Pancreas (tissue), 10 donors: Measurements from ENCODE around the gene LTBP2. TPM values are rescaled to one million over a fixed set of nuclear protein-coding genes. Genes with fewer than 3 reads are reported as not detected.

ENCODE experiments used
- ATAC-seq, 4 donors: fragments of 200-7000 bp; cut with Tn5 transposase; one replicate each; pipeline versions ENCODE4 v1.8.0 to v1.9.1; 2020; ENCODE audit warnings: mild to moderate bottlenecking in 4 of 4, moderate library complexity in 4 of 4
- DNase-seq, 6 donors: peaks; one replicate each; pipeline ENCODE4 v3.0.0-alpha.2; 2020
- FAIRE-seq: peaks from 2 replicates; lab custom pipeline; 2012; peaks lifted over from hg19 to GRCh38; lab: Jason Lieb, UNC
- H3K27ac ChIP-seq, 4 donors: fragments of 200-600 bp; sonication (generic); 1 replicate in 3 of 4; 2 replicates in 1 of 4; pipeline versions ENCODE4 v1.5.0 to v1.8.0; 2020
- H3K27me3 ChIP-seq, 4 donors: fragments of 200-600 bp; one replicate each; pipeline ENCODE4 v1.8.0; 2021
- H3K36me3 ChIP-seq, 3 donors: fragments of 200-600 bp; sonication (generic) in 1 of 3; one replicate each; pipeline versions ENCODE4 v1.5.0 to v1.8.0; 2020 to 2021
- H3K4me1 ChIP-seq, 3 donors: fragments of 200-600 bp; one replicate each; pipeline ENCODE4 v1.8.0; 2021
- H3K4me3 ChIP-seq, 4 donors: fragments of 200-600 bp; sonication (generic) in 2 of 4; one replicate each; pipeline versions ENCODE4 v1.5.0 to v1.8.0; 2020 to 2021
- H3K9me3 ChIP-seq, 4 donors: fragments of 200-600 bp; one replicate each; pipeline ENCODE4 v1.8.0; 2021
- CTCF ChIP-seq, 4 donors: fragments of 200-600 bp; sonication (generic) in 3 of 4; IDR thresholded peaks; one replicate each; pipeline versions ENCODE4 v1.5.0 to v1.8.0; 2021; ENCODE audit warnings: antibody characterized with exemption in 4 of 4
- WGBS, 2 donors: extraction: QIAGEN DNeasy Blood & Tissue Kit; methylation state at CpG; one replicate each; pipeline ENCODE4 v1.1.7; 2013; 5-methylcytosine and 5-hydroxymethylcytosine counted together
- intact Hi-C, 3 donors: fragments of 100-400 bp; cut with DNase I; formaldehyde crosslinking; loops; one replicate each; pipeline versions ENCODE4 v1.11.1 to v1.14.2; 2022
- polyA plus RNA-seq, 2 donors: library from polyadenylated mRNA; stranded (reverse); fragments of 200-250 nt; gene quantifications; one replicate each; pipeline ENCODE4 v1.2.3, GENCODE V29; 2013
- total RNA-seq, 6 donors: library from RNA; stranded (reverse); fragmentation: NEBNext Ultra II Directional in 4 of 6; extraction: Animal tissue kit (Norgen Biotek cat#: 25700) in 4 of 6; gene quantifications; one replicate each; pipeline versions ENCODE4 v1.2.1 to v1.2.4, GENCODE V29; 2021 to 2023
- donor health status: healthy with polysubstance abuse.
- donor health status: DM: no; HTN: no; CAD: no; lungs with moderate emphysema.
- donor health status: DM: no; HTN: no; CAD: no.
- donor health status: control.
- donor health status: control.
- donor health status: Bipolar disorder and iron deficiency.
- donor health status: DM: yes; HTN: yes; CAD: no.
- donor health status: DM: no; HTN: no; CAD: no.
- donor health status: DM: no; HTN: no; CAD: no.
- donor health status: DM: yes; HTN: yes; CAD: no.

The LTBP2 gene
- total and polyA plus RNA-seq, 8 donors, result 1.8 to 18.1 (median 4.7) TPM

GRCh38 chr14:74507840-74508239 is 104.2 kb downstream of the LTBP2 start:
- Histone ChIP-seq H3K9me3 (no peaks in the 10 kb centered on the region), H3K4me3 (no peak overlapping the region), H3K27ac (no peak overlapping the region), H3K27me3 (no peaks in the 10 kb centered on the region), H3K4me1 (no peaks in the 10 kb centered on the region), H3K36me3 (no peaks in the 10 kb centered on the region)
- intact Hi-C loops, result no loop called here
- ATAC-seq, result no peak
- no peak for DNase-seq
- 61 to 62% methylated on average over 5 of the region's 5 CpGs for WGBS, 2 donors
- no peak for TF ChIP-seq CTCF (IDR thresholded peaks at IDR 0.05)
- FAIRE-seq, result no peak

GRCh38 chr14:74507085-74507484 is 105.0 kb downstream of the LTBP2 start:
- ATAC-seq (no peak), FAIRE-seq (no peak), DNase-seq (no peak)
- Histone ChIP-seq H3K4me3 (no peak overlapping the region), H3K4me1 (no peaks in the 10 kb centered on the region), H3K9me3 (no peaks in the 10 kb centered on the region), H3K36me3 (no peaks in the 10 kb centered on the region), H3K27ac (no peak overlapping the region), H3K27me3 (no peaks in the 10 kb centered on the region)
- TF ChIP-seq CTCF (IDR thresholded peaks at IDR 0.05), result no peak
- 67 to 69% methylated on average over 8 of the region's 8 CpGs for WGBS, 2 donors
- intact Hi-C loops, result no loop called here

GRCh38 chr14:74506411-74506851 is 105.6 kb downstream of the LTBP2 start:
- no peaks in the 10 kb centered on the region for H3K36me3 ChIP-seq
- DNase-seq (no peak), FAIRE-seq (no peak), ATAC-seq (no peak)
- no peaks in the 10 kb centered on the region for H3K4me1 ChIP-seq
- H3K9me3 ChIP-seq, result no peaks in the 10 kb centered on the region
- H3K27ac ChIP-seq, result no peak overlapping the region
- H3K4me3 ChIP-seq, result no peak overlapping the region
- intact Hi-C loops, result no loop called here
- no peaks in the 10 kb centered on the region for H3K27me3 ChIP-seq
- 89 to 93% methylated on average over 13 of the region's 13 CpGs for WGBS, 2 donors
- TF ChIP-seq CTCF (IDR thresholded peaks at IDR 0.05), result no peak

- no peak overlapping the region for H3K4me3 ChIP-seq
- no peak overlapping the region for H3K27ac ChIP-seq
- H3K27me3 ChIP-seq, result no peaks in the 10 kb centered on the region
- WGBS, 2 donors, result 81 to 83% methylated on average over 17 of the region's 17 CpGs
- ATAC-seq (no peak), FAIRE-seq (no peak), DNase-seq (no peak)
- no peaks in the 10 kb centered on the region for H3K36me3 ChIP-seq
- H3K9me3 ChIP-seq, result no peaks in the 10 kb centered on the region
- TF ChIP-seq CTCF (IDR thresholded peaks at IDR 0.05), result no peak
- H3K4me1 ChIP-seq, result no peaks in the 10 kb centered on the region
- intact Hi-C loops, result no loop called here
Measured at GRCh38 chr14:74505831-74506230, 106.2 kb downstream of the LTBP2 start.

GRCh38 chr14:74504874-74505720 is 106.9 kb downstream of the LTBP2 start:
- Histone ChIP-seq H3K27ac (no peak overlapping the region), H3K36me3 (no peaks in the 10 kb centered on the region), H3K4me1 (no peaks in the 10 kb centered on the region), H3K27me3 (no peaks in the 10 kb centered on the region), H3K4me3 (no peak overlapping the region), H3K9me3 (no peaks in the 10 kb centered on the region)
- FAIRE-seq (no peak), ATAC-seq (no peak), DNase-seq (no peak)
- WGBS, 2 donors, result 83 to 96% methylated on average over 18 to 20 of the region's 20 CpGs
- TF ChIP-seq CTCF (IDR thresholded peaks at IDR 0.05), result no peak
- intact Hi-C loops, result no loop called here
